NB4 (cell line): ENCODE measurements around the gene REPS1.

Source experiments
- DNase-seq: peaks from one replicate; pipeline ENCODE4 v3.0.0; 2010; ENCODE audit warnings: low read depth
- H3K4me3 ChIP-seq: one replicate; pipeline ENCODE4 v1.5.1; 2011; ENCODE audit warnings: mild to moderate bottlenecking, low read depth, low read length, moderate library complexity
- CTCF ChIP-seq: IDR thresholded peaks from one replicate; pipeline ENCODE4 v1.5.1; 2012; ENCODE audit warnings: low read depth, low read length
- MAX ChIP-seq: IDR thresholded peaks from 2 replicates; pipeline ENCODE4 v1.6.1; 2011; ENCODE audit warnings: low read depth, low read length
- MYC ChIP-seq: IDR thresholded peaks from 2 replicates; pipeline ENCODE4 v1.6.1; 2011; ENCODE audit warnings: low read depth, low read length
- POLR2A ChIP-seq: IDR thresholded peaks from 2 replicates; pipeline ENCODE4 v1.6.1; 2011; ENCODE audit warnings: mild to moderate bottlenecking; ENCODE audit not compliant: insufficient read length; ENCODE audit errors: extremely low read depth

The REPS1 gene

GRCh38 chr6:138975815-138976214 lies 12.2 kb downstream of the REPS1 start:
- no peak for DNase-seq
- no peak overlapping the region for H3K4me3 ChIP-seq
- TF ChIP-seq MYC (no peak), POLR2A (no peak), MAX (no peak), CTCF (no peak)

- no peak for DNase-seq
- no peak for TF ChIP-seq CTCF
- TF ChIP-seq MAX = no peak
- H3K4me3 ChIP-seq = no peak overlapping the region
These were observed 14.4 kb downstream of the REPS1 start for GRCh38 chr6:138973466-138974153.

GRCh38 chr6:138972226-138972665 lies 15.8 kb downstream of the REPS1 start:
- TF ChIP-seq POLR2A (no peak), MYC (no peak), MAX (no peak), CTCF (no peak)
- no peak overlapping the region for H3K4me3 ChIP-seq
- no peak for DNase-seq

GRCh38 chr6:138971601-138972000 lies 16.5 kb downstream of the REPS1 start:
- TF ChIP-seq POLR2A = no peak
- TF ChIP-seq MYC = no peak
- no peak for DNase-seq
- H3K4me3 ChIP-seq = no peak overlapping the region

- DNase-seq = peak; percentile 31
- TF ChIP-seq POLR2A (no peak), MAX (no peak), CTCF (no peak), MYC (no peak)
- H3K4me3 ChIP-seq = no peak overlapping the region
These were observed 17.1 kb downstream of the REPS1 start for GRCh38 chr6:138970856-138971425.

GRCh38 chr6:138970159-138970558 lies 17.9 kb downstream of the REPS1 start:
- no peak for DNase-seq
- H3K4me3 ChIP-seq = no peak overlapping the region
- no peak for TF ChIP-seq POLR2A
- no peak for TF ChIP-seq MAX
- no peak for TF ChIP-seq CTCF
- TF ChIP-seq MYC = no peak
